HUDEP-2 (cell line): ENCODE data around the gene MYO1B.

ENCODE experiments used
- DNase-seq, 76 experiments: peaks; one replicate each; lab custom pipeline; 2025; ENCODE audit not compliant: unreplicated experiment in 76 of 76; lab: John Stamatoyannopoulos, UW

MYO1B gene

GRCh38 chr2:191225690-191226089 lies 19.5 kb upstream of the MYO1B start:
- DNase-seq = no peak

- DNase-seq = no peak
These were observed 19.0 kb upstream of the MYO1B start for GRCh38 chr2:191226196-191226595.

- no peak for DNase-seq
These were observed 16.9 kb upstream of the MYO1B start for GRCh38 chr2:191228333-191228732.

- no peak for DNase-seq
These were observed 16.3 kb upstream of the MYO1B start for GRCh38 chr2:191228861-191229260.

- DNase-seq = no peak
These were observed 15.0 kb upstream of the MYO1B start for GRCh38 chr2:191230174-191230573.

- DNase-seq = no peak
These were observed 13.2 kb upstream of the MYO1B start for GRCh38 chr2:191231995-191232394.

- no peak for DNase-seq
These were observed 11.7 kb upstream of the MYO1B start for GRCh38 chr2:191233533-191233932.

- DNase-seq = no peak
These were observed 10.8 kb upstream of the MYO1B start for GRCh38 chr2:191234376-191234775.

GRCh38 chr2:191240871-191241270 lies 4.3 kb upstream of the MYO1B start:
- no peak for DNase-seq

GRCh38 chr2:191241418-191241817 lies 3.8 kb upstream of the MYO1B start:
- no peak for DNase-seq

GRCh38 chr2:191243154-191243553 lies 2.0 kb upstream of the MYO1B start:
- no peak for DNase-seq

- no peak for DNase-seq
These were observed 854 bp upstream of the MYO1B start for GRCh38 chr2:191244350-191244749.

GRCh38 chr2:191245869-191246531 lies 796 bp downstream of the MYO1B start:
- no peak for DNase-seq

GRCh38 chr2:191246820-191247380 lies 1.7 kb downstream of the MYO1B start:
- no peak for DNase-seq

- no peak for DNase-seq
These were observed 2.3 kb downstream of the MYO1B start for GRCh38 chr2:191247381-191248057.

- no peak for DNase-seq
These were observed 4.1 kb downstream of the MYO1B start for GRCh38 chr2:191249156-191249813.

GRCh38 chr2:191250400-191250799 lies 5.2 kb downstream of the MYO1B start:
- DNase-seq = no peak

GRCh38 chr2:191250986-191251385 lies 5.8 kb downstream of the MYO1B start:
- DNase-seq = no peak

GRCh38 chr2:191252699-191253098 lies 7.5 kb downstream of the MYO1B start:
- no peak for DNase-seq

GRCh38 chr2:191253476-191253875 lies 8.3 kb downstream of the MYO1B start:
- no peak for DNase-seq

- DNase-seq = no peak
These were observed 10.1 kb downstream of the MYO1B start for GRCh38 chr2:191255271-191255670.
